K562 treated with DMSO at 1 percent for 48 hours (cell line): ENCODE measurements around the gene RND2. TPM values are rescaled to one million over a fixed set of nuclear protein-coding genes. Genes with fewer than 3 reads are reported as not detected.

Experiments
- total RNA-seq: library from RNA; unstranded; fragments of 300-600 nt; gene quantifications from 2 replicates; pipeline ENCODE4 v1.2.3, GENCODE V29; 2022; ENCODE audit warnings: low replicate concordance; ENCODE audit errors: extremely low read depth

Gene RND2, protein sequence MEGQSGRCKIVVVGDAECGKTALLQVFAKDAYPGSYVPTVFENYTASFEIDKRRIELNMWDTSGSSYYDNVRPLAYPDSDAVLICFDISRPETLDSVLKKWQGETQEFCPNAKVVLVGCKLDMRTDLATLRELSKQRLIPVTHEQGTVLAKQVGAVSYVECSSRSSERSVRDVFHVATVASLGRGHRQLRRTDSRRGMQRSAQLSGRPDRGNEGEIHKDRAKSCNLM
- total RNA-seq = not detected in 2 replicates

DNA sequence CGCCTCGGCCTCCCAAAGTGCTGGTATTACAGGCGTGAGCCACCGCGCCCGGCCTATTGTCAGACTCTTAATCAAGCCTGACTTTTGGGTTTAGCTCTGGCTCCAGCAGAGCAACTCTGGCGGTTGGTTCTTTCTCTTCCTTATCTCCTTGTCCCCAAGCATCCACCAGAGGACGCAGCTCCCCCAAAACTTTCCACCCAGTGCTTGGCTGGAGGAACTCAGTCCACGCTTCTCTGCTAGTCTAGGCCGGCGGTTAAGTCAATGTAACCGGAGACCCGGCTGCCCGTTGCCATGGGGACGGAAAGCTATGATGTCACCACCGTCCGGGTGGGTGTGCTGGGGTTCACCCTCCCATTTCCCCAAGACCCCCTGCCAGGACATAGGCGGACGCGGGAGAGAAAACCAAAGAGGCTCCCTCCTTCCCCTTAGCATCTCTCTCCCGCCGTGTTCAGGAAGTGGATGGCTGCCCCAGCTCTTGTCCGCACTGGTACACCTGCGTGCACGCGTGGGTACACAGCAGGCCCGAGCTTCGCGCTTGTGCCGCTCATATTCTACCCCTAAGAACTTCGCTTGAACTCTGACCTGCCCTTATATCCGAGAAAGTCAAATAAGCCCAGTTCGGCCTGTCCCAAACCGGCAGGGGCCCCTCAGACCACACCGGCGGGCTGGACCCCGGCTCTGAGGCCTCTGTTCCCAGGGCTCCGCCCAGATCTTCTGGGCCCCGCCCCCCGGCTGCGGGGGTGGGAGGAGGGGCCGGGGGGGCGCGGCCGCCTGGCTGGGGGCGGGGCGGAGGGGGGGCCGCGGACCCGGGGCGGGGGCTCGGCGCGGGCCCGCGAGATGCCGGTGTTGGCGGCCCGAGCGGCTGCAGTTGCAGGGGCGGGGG lies at the start of gene RND2:
Gene RND2, plus strand, starts transcription at position 825 of the 883 bp plus-strand sequence. CDS start 117 bp downstream, outside the sequence.

GRCh38 chr17:42979511-42980273 lies 45.3 kb upstream of the RND2 start, which contains the start of gene PTGES3L:
TSS of gene PTGES3L (minus strand) at chr17:42980080. CDS start at chr17:42980053, 27 bp downstream.

GRCh38 chr17:42980274-42980765 lies 44.7 kb upstream of the RND2 start, which contains the start of gene RUNDC1:
TSS of gene RUNDC1 (plus strand) at chr17:42980565. CDS start at chr17:42980577, 12 bp downstream.

DNA sequence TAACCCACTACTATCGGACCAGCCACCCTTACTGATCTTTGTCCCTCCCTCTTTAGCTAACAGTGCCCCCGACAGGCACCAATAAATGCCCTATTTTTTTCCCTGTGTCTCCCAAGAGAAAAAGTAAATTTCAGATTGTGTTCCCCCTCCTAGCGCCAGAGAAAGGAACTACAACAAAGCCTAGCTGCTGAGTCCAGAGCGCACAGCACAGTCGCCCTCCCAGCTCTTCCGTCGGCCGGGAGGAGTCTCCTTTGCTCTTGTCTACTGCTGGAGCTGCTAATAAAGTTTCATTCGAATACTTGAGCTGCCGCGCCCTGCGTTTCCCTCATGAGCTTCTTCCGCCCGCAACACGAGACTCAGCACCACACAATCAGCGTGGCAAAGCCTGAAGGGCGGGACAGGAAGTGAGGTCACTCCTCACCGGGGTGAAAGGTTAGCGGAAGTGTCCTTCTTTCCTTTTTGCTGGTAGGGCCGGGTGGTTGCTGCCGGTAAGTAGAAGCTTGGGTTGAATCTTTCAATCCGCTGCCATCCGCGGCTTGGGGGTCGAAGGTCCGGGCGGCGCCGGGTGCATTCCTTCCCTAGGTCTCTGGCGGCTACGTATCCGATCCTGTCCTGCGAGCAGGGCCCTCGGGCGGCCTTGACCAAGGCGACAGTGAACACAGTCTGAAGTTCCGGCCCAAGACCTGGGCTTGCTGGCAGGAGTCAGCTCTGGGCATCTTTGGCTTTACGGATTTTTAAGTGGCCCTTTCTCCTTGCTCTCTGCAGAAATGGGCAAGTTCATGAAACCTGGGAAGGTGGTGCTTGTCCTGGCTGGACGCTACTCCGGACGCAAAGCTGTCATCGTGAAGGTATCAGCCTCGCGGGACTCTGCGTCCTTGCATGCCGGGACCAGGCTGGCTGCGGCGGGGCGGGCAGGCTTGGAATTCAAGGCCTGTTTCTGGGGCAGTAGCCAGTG lies 26.8 kb upstream of the RND2 start, which contains the start of gene RPL27:
Gene RPL27, plus strand, starts transcription at position 436 of the 955 bp plus-strand sequence. Its CDS starts 332 bp downstream, at position 768.

DNA sequence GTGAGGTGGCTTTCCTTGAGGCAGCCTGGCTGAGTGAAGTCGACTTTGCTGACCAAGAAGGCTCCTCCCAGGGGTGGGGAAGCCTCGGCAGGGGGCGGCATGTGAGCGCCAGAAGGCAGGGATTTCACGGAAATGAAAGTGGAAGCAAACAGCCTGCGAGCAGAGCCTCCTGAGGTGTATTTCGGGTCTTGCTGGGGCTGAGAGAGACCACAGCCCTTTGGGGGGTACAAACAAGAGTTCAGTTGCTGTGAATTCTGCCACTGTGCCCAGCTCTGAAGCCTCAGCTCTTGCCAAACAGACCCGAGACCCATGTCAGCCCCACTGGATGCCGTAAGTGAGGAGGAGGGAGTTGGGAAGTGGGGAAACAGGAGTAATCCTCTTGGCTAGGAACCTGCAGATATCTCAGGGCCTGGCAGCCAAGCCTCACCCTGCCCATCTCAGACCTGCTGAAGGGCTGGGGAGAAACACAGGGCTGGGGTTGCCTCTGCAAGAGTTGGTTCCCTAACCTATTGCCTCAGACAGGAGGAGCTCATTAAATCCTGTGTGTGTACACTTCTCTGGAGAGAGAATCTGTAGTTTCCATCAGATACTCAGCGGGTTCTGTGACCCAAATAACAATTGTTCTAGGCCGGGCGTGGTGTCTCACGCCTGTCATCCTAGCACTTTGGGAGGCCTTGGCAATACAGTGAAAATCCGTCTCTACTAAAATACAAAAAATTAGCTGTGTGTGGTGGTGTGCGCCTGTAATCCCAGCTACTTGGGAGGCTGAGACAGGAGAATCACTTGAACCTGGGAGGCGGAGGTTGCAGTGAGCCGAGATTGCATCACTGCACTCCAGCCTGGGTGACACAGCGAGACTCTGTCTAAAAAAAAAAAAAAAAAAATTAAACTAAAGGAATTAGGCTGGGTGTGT lies 18.1 kb upstream of the RND2 start, which contains the start of gene IFI35:
Gene IFI35, plus strand, starts transcription at position 146 of the 913 bp plus-strand sequence. Its CDS starts 164 bp downstream, at position 310.

DNA sequence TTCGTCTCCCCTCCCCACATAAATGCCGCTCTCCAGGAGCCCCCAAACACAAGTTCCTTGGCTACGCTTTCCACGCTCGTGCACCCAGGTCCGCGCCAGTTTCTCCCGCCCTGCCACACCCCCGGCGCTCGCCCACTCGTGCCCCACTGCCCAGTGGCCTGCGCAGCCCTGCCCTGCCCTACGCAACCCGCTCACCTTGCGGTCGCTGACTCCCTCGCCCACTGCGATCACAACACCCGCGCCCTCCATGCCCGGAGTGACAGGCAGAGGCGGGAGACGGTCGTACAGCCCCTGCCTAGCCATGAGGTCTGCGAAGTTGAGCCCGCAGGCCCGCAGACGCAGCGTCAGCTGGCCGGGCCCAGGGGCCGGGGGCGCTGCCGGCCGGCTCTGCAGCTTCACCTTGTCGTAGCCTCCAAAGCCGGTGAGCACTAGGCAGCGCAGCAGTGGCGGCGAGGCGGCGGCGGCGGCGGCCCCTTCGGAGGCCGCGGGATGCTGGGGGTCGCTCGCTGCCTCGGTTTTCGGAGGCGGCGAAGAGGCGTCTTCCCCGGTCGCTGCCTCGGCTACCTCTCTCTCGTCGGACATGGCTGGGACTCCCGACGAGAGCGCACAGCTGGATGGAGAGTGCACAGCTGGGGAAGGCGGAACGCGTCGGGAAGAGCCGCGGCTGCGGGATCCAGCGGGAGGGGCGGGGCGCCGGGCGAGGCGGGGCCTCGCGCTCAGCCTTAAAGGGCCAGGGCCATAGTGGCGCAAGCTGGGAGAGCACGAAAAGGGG lies 3.1 kb upstream of the RND2 start, which contains the start of gene VAT1:
Gene VAT1, minus strand, starts transcription at position 645 of the 772 bp plus-strand sequence. Its CDS starts 63 bp downstream, at position 582.

Other genes with a start within 250 kb of the RND2 start
- gene WNK4, start 244.6 kb upstream of the RND2 start, total RNA-seq = not detected in 2 replicates
- gene COA3, start 226.5 kb upstream of the RND2 start, total RNA-seq = not detected in 2 replicates
- gene CNTD1, start 226.4 kb upstream of the RND2 start, total RNA-seq = not detected in 2 replicates
- gene BECN1, start 200.9 kb upstream of the RND2 start, total RNA-seq = not detected in 2 replicates
- gene PSME3, start 191.8 kb upstream of the RND2 start, total RNA-seq = not detected in 2 replicates
- gene AOC2, start 180.7 kb upstream of the RND2 start, total RNA-seq = not detected in 2 replicates
- gene AOC3, start 174.0 kb upstream of the RND2 start, total RNA-seq = not detected in 2 replicates
- gene G6PC1, start 124.4 kb upstream of the RND2 start, total RNA-seq = not detected in 2 replicates
- gene AARSD1, start 60.8 kb upstream of the RND2 start, total RNA-seq = not detected in 2 replicates
- gene PTGES3L, start 45.2 kb upstream of the RND2 start, total RNA-seq = not detected in 2 replicates
- not detected in 2 replicates for gene RUNDC1, start 44.7 kb upstream of the RND2 start, total RNA-seq
- gene RPL27, start 26.8 kb upstream of the RND2 start, total RNA-seq = 4,701 TPM in 1 of 2 replicates, not detected in the other
- not detected in 2 replicates for gene IFI35, start 18.4 kb upstream of the RND2 start, total RNA-seq
- gene VAT1, start 2.8 kb upstream of the RND2 start, total RNA-seq = 286 TPM in 1 of 2 replicates, not detected in the other
- not detected in 2 replicates for gene BRCA1, start 100.1 kb downstream of the RND2 start, total RNA-seq
- gene NBR1, start 146.0 kb downstream of the RND2 start, total RNA-seq = not detected in 2 replicates
- gene TMEM106A, start 186.6 kb downstream of the RND2 start, total RNA-seq = not detected in 2 replicates
- not detected in 2 replicates for gene CCDC200, start 203.4 kb downstream of the RND2 start, total RNA-seq
- gene RNU2-1, start 208.7 kb downstream of the RND2 start, total RNA-seq = not detected in 2 replicates